HepG2 (cell line): ENCODE data around the gene SSX2IP. TPM values are rescaled to one million over a fixed set of nuclear protein-coding genes. Genes with fewer than 3 reads are reported as not detected.

ENCODE experiments used
- ATAC-seq: fragments of 200-7000 bp; cut with Tn5 transposase; 3 replicates; pipeline ENCODE4 v1.9.1; 2020; ENCODE audit warnings: mild to moderate bottlenecking, moderate library complexity
- BruUV-seq: library from RNA; stranded (reverse); fragments of 400-500 nt; replicated peaks from 2 replicates; lab custom pipeline; 2021; lab: Mats Ljungman, UMichigan
- CTCF ChIA-PET: fragments of 300-600 bp; formaldehyde crosslinking; extraction: SDS; loops from one replicate; lab custom pipeline; 2021; ENCODE audit warnings: low total read pairs, inconsistent platforms, low intra/inter-chr PET ratio; lab: Yijun Ruan, JAX
- POLR2A ChIA-PET: fragments of 350-600 bp; sonication (Branson Sonifier 250); formaldehyde crosslinking; loops from one replicate; lab custom pipeline; 2020; ENCODE audit warnings: antibody characterized with exemption, inconsistent platforms; lab: Yijun Ruan, JAX
- DNase-seq: peaks from one replicate; pipeline ENCODE4 v3.0.0-alpha.2; 2015; ENCODE audit warnings: low spot score
- FAIRE-seq: peaks from 3 replicates; lab custom pipeline; 2011; peaks lifted over from hg19 to GRCh38; lab: Jason Lieb, UNC
- H2AFZ ChIP-seq: one replicate; pipeline ENCODE4 v1.6.1; 2011; ENCODE audit warnings: low read length, inconsistent platforms
- H3K27ac ChIP-seq: fragments of 300-600 bp; 3 replicates; pipeline ENCODE4 v1.8.0; 2011; ENCODE audit warnings: mixed run types, mild to moderate bottlenecking, mixed read lengths, low read length, inconsistent platforms; ENCODE audit not compliant: insufficient read depth; ENCODE audit errors: extremely low read length
- H3K27me3 ChIP-seq, 2 experiments: fragments of 200-600 bp in 1 of 2; 2 replicates in 1 of 2; 3 replicates in 1 of 2; pipeline versions ENCODE4 v1.6.0 to v1.8.0; 2011; ENCODE audit warnings: low read length in 2 of 2, mild to moderate bottlenecking in 2 of 2, moderate library complexity in 2 of 2, inconsistent platforms in 1 of 2; ENCODE audit not compliant: insufficient read depth in 2 of 2, control insufficient read depth in 1 of 2
- H3K36me3 ChIP-seq, 2 experiments: fragments of 200-600 bp in 1 of 2; replicated peaks in 1 of 2; 2 replicates in 1 of 2; 3 replicates in 1 of 2; pipeline versions ENCODE4 v1.5.1 to v1.8.0; 2011; ENCODE audit warnings: low read length in 2 of 2, inconsistent platforms in 1 of 2; ENCODE audit not compliant: insufficient read depth in 2 of 2, control insufficient read depth in 1 of 2
- H3K4me1 ChIP-seq: 2 replicates; pipeline ENCODE4 v1.5.1; 2012; ENCODE audit warnings: low read length, inconsistent platforms; ENCODE audit not compliant: insufficient read depth
- H3K4me2 ChIP-seq: 2 replicates; pipeline ENCODE4 v1.6.0; 2011; ENCODE audit warnings: low read depth, low read length, inconsistent platforms
- H3K4me3 ChIP-seq, 3 experiments: fragments of 200-600 bp in 1 of 3; sonication (generic), shearing (Covaris generic) in 1 of 3; replicated peaks in 1 of 3; 2 replicates each; pipeline ENCODE4 v1.5.1; 2011 to 2016; ENCODE audit warnings: low read length in 3 of 3, inconsistent platforms in 2 of 3, low read depth in 2 of 3, mild to moderate bottlenecking in 2 of 3, control low read depth in 1 of 3, mixed read lengths in 1 of 3; ENCODE audit not compliant: insufficient read depth in 1 of 3
- H3K79me2 ChIP-seq: one replicate; pipeline ENCODE4 v1.6.1; 2011; ENCODE audit warnings: low read length, inconsistent platforms; ENCODE audit not compliant: insufficient read depth
- H3K9ac ChIP-seq: 2 replicates; pipeline ENCODE4 v1.6.0; 2011; ENCODE audit warnings: mild to moderate bottlenecking, low read depth, low read length, inconsistent platforms; ENCODE audit not compliant: insufficient read depth
- H3K9me3 ChIP-seq: 2 replicates; pipeline ENCODE4 v1.5.1; 2012; ENCODE audit warnings: mild to moderate bottlenecking, low read length
- H4K20me1 ChIP-seq: 2 replicates; pipeline ENCODE4 v1.6.0; 2011; ENCODE audit warnings: inconsistent platforms, mild to moderate bottlenecking, low read length, moderate library complexity; ENCODE audit not compliant: insufficient read depth
- ARNT ChIP-seq: fragments of 450-650 bp; IDR thresholded peaks from 2 replicates; pipeline ENCODE4 v1.6.1; 2017
- HMGA1 ChIP-seq: sonication (generic); formaldehyde crosslinking; conservative IDR thresholded peaks from 2 replicates; pipeline ENCODE4 v1.4.0; 2020; ENCODE audit warnings: missing genetic modification reagents
- HOXA9 ChIP-seq: sonication (generic); formaldehyde crosslinking; IDR thresholded peaks from 2 replicates; pipeline ENCODE4 v1.8.1; 2022; ENCODE audit warnings: missing genetic modification reagents, mild to moderate bottlenecking, moderate library complexity, borderline replicate concordance
- IKZF1 ChIP-seq: fragments of 450-650 bp; IDR thresholded peaks from 2 replicates; pipeline ENCODE4 v1.7.1; 2016
- MBNL3 ChIP-seq: fragments of 250-450 bp; sonication (Bioruptor Pico); conservative IDR thresholded peaks from 2 replicates; pipeline ENCODE4 v1.8.0; 2022; ENCODE audit warnings: mild to moderate bottlenecking, inconsistent platforms
- POLR2AphosphoS5 ChIP-seq: IDR thresholded peaks from 2 replicates; pipeline ENCODE4 v1.6.1; 2012; ENCODE audit warnings: low read depth, low read length
- SAP130 ChIP-seq: IDR thresholded peaks from 2 replicates; pipeline ENCODE4 v1.6.1; 2016; ENCODE audit warnings: low read depth
- SRF ChIP-seq: IDR thresholded peaks from 2 replicates; pipeline ENCODE4 v1.6.1; 2011; ENCODE audit warnings: mild to moderate bottlenecking, low read depth, low read length, moderate library complexity
- STAG1 ChIP-seq: sonication (generic); formaldehyde crosslinking; IDR thresholded peaks from 2 replicates; pipeline ENCODE4 v1.4.0; 2020; ENCODE audit warnings: missing genetic modification reagents
- ZNF138 ChIP-seq: sonication (generic); formaldehyde crosslinking; IDR thresholded peaks from 2 replicates; pipeline ENCODE4 v1.5.0; 2020; ENCODE audit warnings: mild to moderate bottlenecking, low read depth, missing genetic modification reagents
- ZNF354B ChIP-seq: sonication (generic); formaldehyde crosslinking; IDR thresholded peaks from 2 replicates; pipeline ENCODE4 v1.8.0; 2022; ENCODE audit warnings: mild to moderate bottlenecking, missing genetic modification reagents
- ZNF572 ChIP-seq: sonication (generic); formaldehyde crosslinking; IDR thresholded peaks from 2 replicates; pipeline ENCODE4 v1.5.1; 2020; ENCODE audit warnings: mild to moderate bottlenecking, missing genetic modification reagents
- ZNF616 ChIP-seq: sonication (generic); formaldehyde crosslinking; IDR thresholded peaks from 2 replicates; pipeline ENCODE4 v1.5.0; 2020; ENCODE audit warnings: low read depth, mild to moderate bottlenecking, missing genetic modification reagents
- ZNF672 ChIP-seq: sonication (generic); formaldehyde crosslinking; IDR thresholded peaks from 2 replicates; pipeline ENCODE4 v1.8.1; 2022; ENCODE audit warnings: missing genetic modification reagents
- ZSCAN22 ChIP-seq: sonication (generic); formaldehyde crosslinking; IDR thresholded peaks from 2 replicates; pipeline ENCODE4 v1.4.0; 2020; ENCODE audit warnings: mild to moderate bottlenecking, missing genetic modification reagents
- WGBS: methylation state at CpG from one replicate; pipeline ENCODE4 v1.1.6; 2017; ENCODE audit warnings: low lambda C conversion rate; 5-methylcytosine and 5-hydroxymethylcytosine counted together
- in situ Hi-C: cut with HindIII; loops from 2 replicates; pipeline ENCODE4 v1.10.0; 2017; ENCODE audit warnings: low pct_unique_long_range_greater_than_20kb; ENCODE audit not compliant: extremely low pct_ligation_motif_present
- intact Hi-C: fragments of 100-400 bp; cut with micrococcal nuclease; formaldehyde crosslinking; loops from one replicate; pipeline ENCODE4 v1.10.0; 2022; ENCODE audit not compliant: unreplicated experiment
- polyA plus RNA-seq, 8 experiments: library from polyadenylated mRNA; depleted of rRNA in 3 of 8; stranded (reverse) in 7 of 8; unstranded in 1 of 8; fragments of >200 nt; fragmentation: Illumina TruSeq in 4 of 8; extraction: Trizol in 4 of 8; gene quantifications; 2 replicates each; pipeline versions ENCODE4 v1.2.1 to v1.2.3, GENCODE V29; 2011 to 2016; ENCODE audit warnings: low read depth in 4 of 8, missing spikeins in 1 of 8, mixed read lengths in 1 of 8; ENCODE audit not compliant: insufficient read depth in 1 of 8
- total RNA-seq, 5 experiments: library from RNA; depleted of rRNA; stranded (reverse); fragments of >200 nt; fragmentation: Illumina TruSeq; extraction: Trizol; gene quantifications; 2 replicates each; pipeline ENCODE4 v1.2.3, GENCODE V29; 2016; ENCODE audit warnings: low read depth in 1 of 5

The SSX2IP gene
- total and polyA plus RNA-seq, 2 of the 13 experiments (the other 11 are each of a cell fraction or from before 2014, with no cell fraction given) = 2.7 to 23.7 TPM

GRCh38 chr1:84603223-84603622 lies 87.0 kb downstream of the SSX2IP start (continued):
- TF ChIP-seq SRF (no peak), HMGA1 (CRISPR knock-in tag) (no peak), HOXA9 (no peak), STAG1 (CRISPR knock-in tag) (no peak), ZNF572 (no peak), ZSCAN22 (CRISPR knock-in tag) (no peak)

GRCh38 chr1:84600796-84601195 lies 89.5 kb downstream of the SSX2IP start:
- no peak for TF ChIP-seq IKZF1
- no peak for TF ChIP-seq ZNF616 (CRISPR knock-in tag)
- no peak for TF ChIP-seq ZNF672 (CRISPR knock-in tag)
- TF ChIP-seq ZNF354B (CRISPR knock-in tag) = no peak
- TF ChIP-seq SAP130 = no peak
- TF ChIP-seq ARNT = no peak
- TF ChIP-seq MBNL3 (CRISPR knock-in tag) = no peak
- TF ChIP-seq POLR2AphosphoS5 = no peak
- no peak for TF ChIP-seq ZNF138 (CRISPR knock-in tag)
- Histone ChIP-seq H3K9me3 (no peaks in the 10 kb centered on the region), H3K79me2 (no peaks in the 10 kb centered on the region), H4K20me1 (no peaks in the 10 kb centered on the region), H3K27ac (no peak overlapping the region), H3K4me3 (no peak overlapping the region), H3K27me3 (peaks cover 0 to 11% of the 10 kb centered on the region in 2 experiments; a peak in 2 of 5 replicates), H3K9ac (no peak overlapping the region), H3K4me2 (no peak overlapping the region), H2AFZ (no peak overlapping the region), H3K36me3 (no peaks in the 10 kb centered on the region), H3K4me1 (peaks cover 17% of the 10 kb centered on the region; the same call in 1 of the 2 replicates)
- intact Hi-C loops = no loop called here
- ChIA-PET CTCF (no interaction called here), POLR2A (no interaction called here)
- in situ Hi-C loops = loop anchor here (5.0 to 25.0 kb wide), 3 partner anchors 158 to 663 kb away; partner anchors contain the start of gene PRKACB
- ATAC-seq (no peak), DNase-seq (no peak), FAIRE-seq (no peak)
- WGBS = 17% methylated on average over 5 of the region's 5 CpGs
- BruUV-seq = no TSS peak
